Coronary artery (tissue), 2 donors: ENCODE measurements around the gene TBC1D5.

Source experiments
- DNase-seq: peaks from one replicate; pipeline ENCODE4 v3.0.0-alpha.2; 2017; ENCODE audit warnings: low spot score
- H3K27ac ChIP-seq, 2 donors: fragments of 200-600 bp; sonication (generic); one replicate each; pipeline ENCODE4 v1.5.1; 2016 to 2019
- H3K4me3 ChIP-seq: fragments of 200-600 bp; sonication (generic); 2 replicates; pipeline ENCODE4 v1.5.1; 2016; ENCODE audit warnings: mild to moderate bottlenecking, moderate library complexity
- TF ChIP-seq, protein P1 (sequence below): fragments of 200-600 bp; sonication (generic); IDR thresholded peaks from one replicate; pipeline ENCODE4 v1.5.1; 2019; ENCODE audit warnings: antibody characterized with exemption

Gene TBC1D5

DNA sequence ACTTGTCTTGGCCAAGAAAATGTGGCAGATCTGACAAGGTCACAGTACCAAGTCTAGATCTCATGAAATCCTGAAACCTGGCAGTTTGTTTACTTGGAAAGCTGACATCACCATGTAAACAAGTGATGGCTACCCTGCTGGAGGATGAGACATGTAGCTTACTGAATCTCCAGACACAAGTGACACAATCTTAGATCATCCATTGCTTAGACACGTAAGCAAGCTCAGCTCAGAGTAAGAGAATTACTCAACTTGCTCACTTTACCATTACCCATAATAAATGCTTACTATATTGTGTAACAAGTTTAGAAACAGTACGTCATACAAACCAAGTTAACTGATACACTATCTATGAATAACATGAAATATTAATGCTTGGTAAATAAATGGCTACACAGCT is 263.8 kb downstream of the TBC1D5 start:
- no peak for DNase-seq
- H3K27ac ChIP-seq: no peak overlapping the region
- TF ChIP-seq, protein P1, sequence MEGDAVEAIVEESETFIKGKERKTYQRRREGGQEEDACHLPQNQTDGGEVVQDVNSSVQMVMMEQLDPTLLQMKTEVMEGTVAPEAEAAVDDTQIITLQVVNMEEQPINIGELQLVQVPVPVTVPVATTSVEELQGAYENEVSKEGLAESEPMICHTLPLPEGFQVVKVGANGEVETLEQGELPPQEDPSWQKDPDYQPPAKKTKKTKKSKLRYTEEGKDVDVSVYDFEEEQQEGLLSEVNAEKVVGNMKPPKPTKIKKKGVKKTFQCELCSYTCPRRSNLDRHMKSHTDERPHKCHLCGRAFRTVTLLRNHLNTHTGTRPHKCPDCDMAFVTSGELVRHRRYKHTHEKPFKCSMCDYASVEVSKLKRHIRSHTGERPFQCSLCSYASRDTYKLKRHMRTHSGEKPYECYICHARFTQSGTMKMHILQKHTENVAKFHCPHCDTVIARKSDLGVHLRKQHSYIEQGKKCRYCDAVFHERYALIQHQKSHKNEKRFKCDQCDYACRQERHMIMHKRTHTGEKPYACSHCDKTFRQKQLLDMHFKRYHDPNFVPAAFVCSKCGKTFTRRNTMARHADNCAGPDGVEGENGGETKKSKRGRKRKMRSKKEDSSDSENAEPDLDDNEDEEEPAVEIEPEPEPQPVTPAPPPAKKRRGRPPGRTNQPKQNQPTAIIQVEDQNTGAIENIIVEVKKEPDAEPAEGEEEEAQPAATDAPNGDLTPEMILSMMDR: no peak
- no peak overlapping the region for H3K4me3 ChIP-seq

DNA sequence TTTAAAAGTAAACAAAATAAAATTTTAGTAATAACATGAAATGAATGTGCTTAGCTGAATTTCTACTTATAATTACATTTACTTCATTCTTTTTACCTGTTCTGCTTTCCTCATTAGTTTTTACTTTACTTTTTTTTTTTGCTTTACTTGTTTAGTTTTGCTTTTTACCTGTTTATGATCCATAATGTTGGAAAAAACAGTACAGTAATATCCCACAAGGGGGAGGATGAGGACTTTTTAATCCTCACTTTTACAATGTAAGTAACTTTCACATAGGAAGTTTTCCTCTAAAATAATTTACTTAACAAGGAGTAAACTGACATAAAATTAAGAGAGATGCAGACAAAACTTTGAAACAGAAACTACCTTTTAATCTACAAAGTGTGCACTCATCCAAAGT is 268.7 kb downstream of the TBC1D5 start:
- H3K4me3 ChIP-seq: no peak overlapping the region
- no peak for DNase-seq
- TF ChIP-seq, protein P1: no peak
- H3K27ac ChIP-seq: no peak overlapping the region

DNA sequence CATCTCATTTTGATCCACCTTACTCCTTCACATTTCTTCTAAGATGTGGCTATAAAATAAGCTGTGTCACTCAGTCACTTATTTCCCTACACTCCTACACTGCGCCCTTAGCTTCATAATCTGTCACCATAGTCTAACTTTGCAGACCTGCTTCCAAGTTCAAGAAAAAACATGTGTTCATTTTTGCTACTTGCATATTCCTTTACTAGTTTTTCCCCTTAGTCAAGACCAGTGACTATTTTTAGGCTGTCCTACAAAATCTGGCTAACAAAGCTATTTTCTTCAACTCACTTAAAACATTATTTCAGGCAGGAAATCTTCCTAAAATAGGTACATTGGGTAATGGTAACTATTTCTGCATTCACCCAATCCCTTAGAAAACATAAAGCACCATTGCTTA is 272.5 kb downstream of the TBC1D5 start:
- DNase-seq: no peak
- Histone ChIP-seq H3K27ac (no peak overlapping the region), H3K4me3 (no peak overlapping the region)
- TF ChIP-seq, protein P1: no peak

DNA sequence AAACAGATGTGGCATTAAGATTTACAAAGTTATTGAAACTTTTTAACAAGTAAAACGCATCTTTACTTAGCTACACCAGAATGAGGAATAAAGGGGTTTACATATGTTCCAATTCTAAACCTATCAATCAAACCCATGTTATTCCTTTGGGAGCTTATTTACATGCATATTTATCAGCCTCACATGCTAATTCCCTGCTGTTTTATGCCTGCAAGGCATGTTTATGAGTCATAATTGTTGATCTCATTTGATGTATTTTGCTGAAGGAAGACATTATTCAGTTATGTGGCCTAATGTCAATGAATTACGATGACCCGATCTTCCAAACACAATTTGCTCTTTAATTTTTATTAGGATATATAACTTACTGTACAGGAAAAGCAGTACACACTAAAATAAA is 272.9 kb downstream of the TBC1D5 start:
- Histone ChIP-seq H3K4me3 (no peak overlapping the region), H3K27ac (no peak overlapping the region)
- DNase-seq: no peak
- TF ChIP-seq, protein P1: no peak

DNA sequence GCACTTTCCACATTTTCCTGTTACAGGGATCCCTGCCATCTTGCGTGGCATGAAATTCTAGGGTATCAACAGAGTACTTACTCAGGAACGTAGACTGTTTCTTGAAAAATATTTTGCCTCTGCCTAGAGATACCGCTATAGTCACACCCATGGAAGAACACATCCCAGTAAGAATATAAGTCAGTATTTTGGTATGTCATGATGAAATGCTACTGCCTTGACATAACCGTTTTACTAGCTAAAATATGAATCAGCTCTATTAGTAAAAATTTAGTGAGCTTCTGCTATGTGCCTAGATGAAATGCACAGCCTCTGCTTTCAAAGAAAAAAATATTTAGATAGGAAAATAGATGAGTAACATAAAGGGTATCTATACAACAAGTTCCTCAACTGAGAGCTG is 276.4 kb downstream of the TBC1D5 start:
- Histone ChIP-seq H3K27ac (no peak overlapping the region), H3K4me3 (no peak overlapping the region)
- TF ChIP-seq, protein P1: no peak
- DNase-seq: no peak

DNA sequence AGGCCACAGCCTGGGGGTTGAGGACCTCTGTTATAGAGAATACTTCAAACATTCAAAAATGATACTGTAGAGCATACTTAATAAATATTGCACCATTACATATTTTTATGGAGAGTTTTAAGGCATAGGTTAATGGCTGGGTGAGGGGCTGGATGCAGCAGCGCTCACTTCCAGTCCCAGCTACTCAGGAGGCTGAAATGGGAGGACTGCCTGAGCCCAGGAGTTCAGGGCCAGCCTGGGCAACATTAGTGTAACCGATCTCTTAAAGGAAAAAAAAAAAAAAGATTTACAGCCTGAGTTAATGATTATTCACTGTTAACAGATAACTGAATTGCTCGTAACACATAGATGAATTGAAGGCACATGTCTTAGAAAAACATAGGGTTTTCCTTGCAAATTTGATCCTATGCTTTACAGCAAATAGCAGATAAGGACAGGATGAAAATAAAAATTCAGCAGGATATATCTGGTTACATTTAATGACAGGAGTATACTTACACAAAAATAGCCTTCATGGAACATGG is 282.9 kb downstream of the TBC1D5 start:
- TF ChIP-seq, protein P1: no peak
- no peak for DNase-seq

DNA sequence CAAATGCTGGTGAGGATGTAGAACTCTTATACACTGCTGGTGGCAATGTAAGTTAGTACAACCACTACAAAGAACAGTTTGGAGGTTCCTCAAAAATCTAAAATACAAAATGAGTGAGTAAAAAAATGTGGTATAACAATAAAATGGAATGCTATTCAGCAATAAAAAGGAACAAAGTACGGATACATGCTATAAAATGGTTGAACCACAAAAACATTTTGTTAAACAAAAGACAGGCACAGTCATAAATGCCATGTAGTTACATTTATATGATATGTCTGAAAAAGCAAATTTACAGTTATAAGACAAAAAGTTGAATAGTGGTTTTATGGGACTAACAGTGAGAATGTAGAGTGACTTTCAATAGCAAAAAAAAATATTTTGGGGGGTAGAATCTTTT is 285.8 kb downstream of the TBC1D5 start:
- no peak for DNase-seq

More for the DNA sequence above, 282.9 kb downstream of the TBC1D5 start:
- no peak overlapping the region for H3K27ac ChIP-seq
- no peak overlapping the region for H3K4me3 ChIP-seq

More for the DNA sequence above, 285.8 kb downstream of the TBC1D5 start:
- TF ChIP-seq, protein P1: no peak
- no peak overlapping the region for H3K4me3 ChIP-seq
- no peak overlapping the region for H3K27ac ChIP-seq
